Transverse colon (tissue), 4 donors: ENCODE measurements around the gene PPP1R13B. TPM values are rescaled to one million over a fixed set of nuclear protein-coding genes. Genes with fewer than 3 reads are reported as not detected.

Source experiments
- DNase-seq: peaks from one replicate; pipeline ENCODE4 v3.0.0-alpha.2; 2019
- H3K27ac ChIP-seq, 4 donors: fragments of 200-600 bp; sonication (generic); 2 replicates each; pipeline ENCODE4 v1.5.1; 2016 to 2018; ENCODE audit warnings: inconsistent platforms in 4 of 4
- H3K27me3 ChIP-seq: fragments of 200-600 bp; sonication (generic); 2 replicates; pipeline ENCODE4 v1.5.1; 2017; ENCODE audit warnings: inconsistent platforms
- H3K36me3 ChIP-seq, 4 donors: fragments of 200-600 bp; sonication (generic); 2 replicates each; pipeline ENCODE4 v1.5.1; 2017 to 2019; ENCODE audit warnings: inconsistent platforms in 4 of 4
- H3K4me1 ChIP-seq, 4 donors: fragments of 200-600 bp; sonication (generic); 2 replicates each; pipeline ENCODE4 v1.5.1; 2017 to 2020; ENCODE audit warnings: inconsistent platforms in 4 of 4
- H3K4me3 ChIP-seq, 4 donors: fragments of 200-600 bp; sonication (generic); 1 replicate in 1 of 4; 2 replicates in 3 of 4; pipeline versions ENCODE4 v1.5.1 to v1.6.1; 2017 to 2019; ENCODE audit warnings: inconsistent platforms in 4 of 4
- H3K9me3 ChIP-seq, 2 donors: fragments of 200-600 bp; sonication (generic); 2 replicates each; pipeline ENCODE4 v1.5.1; 2017 to 2019; ENCODE audit warnings: inconsistent platforms in 2 of 2
- EP300 ChIP-seq: sonication (generic); formaldehyde crosslinking; IDR thresholded peaks from one replicate; pipeline ENCODE4 v1.6.1; 2017; ENCODE audit warnings: antibody characterized with exemption, low read depth
- POLR2A ChIP-seq: fragments of 450-650 bp; IDR thresholded peaks from one replicate; pipeline ENCODE4 v1.6.1; 2016; ENCODE audit warnings: antibody characterized with exemption, mild to moderate bottlenecking, moderate library complexity
- POLR2AphosphoS5 ChIP-seq, 3 donors: sonication (generic); formaldehyde crosslinking; IDR thresholded peaks; one replicate each; pipeline ENCODE4 v1.6.1; 2016; ENCODE audit warnings: antibody characterized with exemption in 3 of 3
- WGBS, 2 donors: methylation state at CpG; one replicate each; pipeline ENCODE4 v1.1.5; 2018; ENCODE audit warnings: low coverage in 1 of 2; 5-methylcytosine and 5-hydroxymethylcytosine counted together
- in situ Hi-C, 4 donors: fragments of 200-750 bp; cut with MboI; loops; one replicate each; pipeline versions ENCODE4 v1.15.0 to v1.15.1; 2017; ENCODE audit warnings: low sequenced_read_pairs in 3 of 4, low pct_ligation_motif_present in 1 of 4, low pct_unique_long_range_greater_than_20kb in 1 of 4
- intact Hi-C: fragments of 100-400 bp; cut with DNase I; formaldehyde crosslinking; loops from one replicate; pipeline ENCODE4 v1.15.1; 2023; ENCODE audit warnings: low total_unique reads
- total RNA-seq, 4 donors: library from RNA; depleted of rRNA; stranded (reverse); fragments of >200 nt; gene quantifications; one replicate each; pipeline ENCODE4 v1.1.0, GENCODE V29; 2016
- TF ChIP-seq, protein P1 (sequence below), 5 experiments: fragments of 200-600 bp in 3 of 5; fragments of 450-650 bp in 2 of 5; sonication (generic) in 3 of 5; IDR thresholded peaks; 1 replicate in 2 of 5; 2 replicates in 3 of 5; pipeline ENCODE4 v1.5.1; 2016 to 2017; ENCODE audit warnings: antibody characterized with exemption in 5 of 5, inconsistent platforms in 3 of 5, mild to moderate bottlenecking in 2 of 5, moderate library complexity in 1 of 5

The PPP1R13B gene
- total RNA-seq, 4 donors from 2014 or later: 31.0 to 109 (median 42.0) TPM

DNA sequence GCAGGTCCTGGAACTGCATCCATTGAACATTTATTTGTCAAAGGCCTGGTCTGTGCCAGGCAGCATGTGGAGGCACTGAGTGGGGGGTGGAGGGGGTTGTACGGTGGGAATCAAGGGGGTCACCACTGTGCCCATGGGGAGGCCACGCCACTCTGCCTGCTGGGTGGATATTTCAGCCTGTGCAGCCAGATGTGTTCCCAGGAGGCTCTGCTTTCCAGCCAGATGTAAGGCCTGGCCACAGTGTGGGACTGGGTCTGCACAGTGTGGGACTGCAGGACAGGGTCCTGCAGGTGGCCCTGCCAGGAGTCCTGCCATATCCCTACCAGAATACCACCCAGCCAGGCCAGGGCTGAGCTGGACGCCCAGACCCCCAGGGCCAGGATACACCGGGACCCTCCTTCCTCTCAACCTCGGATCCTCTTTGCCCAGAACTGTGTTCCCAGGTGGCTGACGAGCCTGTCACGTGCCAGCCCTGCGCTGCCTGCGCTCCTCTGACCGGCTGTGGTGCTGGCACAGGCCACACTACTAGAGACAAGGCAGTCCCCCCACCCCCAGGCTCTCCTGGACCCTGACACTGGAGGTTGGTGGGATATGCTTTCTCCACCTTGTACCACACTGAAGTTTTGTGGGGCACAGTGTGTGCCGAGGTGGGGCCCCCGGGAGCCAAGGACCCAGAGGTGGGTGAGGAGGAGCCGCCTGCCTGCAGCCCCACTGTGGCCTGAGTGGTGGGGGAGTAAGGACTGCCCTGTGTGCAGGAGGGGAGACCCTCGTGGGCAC lies 149.6 kb downstream of the PPP1R13B start:
- Histone ChIP-seq H3K27ac (peak overlapping the region; percentile 28 to 73 (median 57)), H3K9me3 (no peaks in the 10 kb centered on the region), H3K4me1 (peaks cover 26 to 43% (median 34%) of the 10 kb centered on the region in 4 donors), H3K4me3 (no peak overlapping the region), H3K36me3 (peaks cover 0 to 17% (median 6%) of the 10 kb centered on the region in 4 donors), H3K27me3 (no peaks in the 10 kb centered on the region)
- intact Hi-C loops (no loop called here), in situ Hi-C loops (no loop called here)
- no peak for DNase-seq
- 80 to 86% methylated on average over 1 to 13 of the region's 14 CpGs for WGBS, 2 donors
- TF ChIP-seq EP300: no peak
- TF ChIP-seq, protein P1, sequence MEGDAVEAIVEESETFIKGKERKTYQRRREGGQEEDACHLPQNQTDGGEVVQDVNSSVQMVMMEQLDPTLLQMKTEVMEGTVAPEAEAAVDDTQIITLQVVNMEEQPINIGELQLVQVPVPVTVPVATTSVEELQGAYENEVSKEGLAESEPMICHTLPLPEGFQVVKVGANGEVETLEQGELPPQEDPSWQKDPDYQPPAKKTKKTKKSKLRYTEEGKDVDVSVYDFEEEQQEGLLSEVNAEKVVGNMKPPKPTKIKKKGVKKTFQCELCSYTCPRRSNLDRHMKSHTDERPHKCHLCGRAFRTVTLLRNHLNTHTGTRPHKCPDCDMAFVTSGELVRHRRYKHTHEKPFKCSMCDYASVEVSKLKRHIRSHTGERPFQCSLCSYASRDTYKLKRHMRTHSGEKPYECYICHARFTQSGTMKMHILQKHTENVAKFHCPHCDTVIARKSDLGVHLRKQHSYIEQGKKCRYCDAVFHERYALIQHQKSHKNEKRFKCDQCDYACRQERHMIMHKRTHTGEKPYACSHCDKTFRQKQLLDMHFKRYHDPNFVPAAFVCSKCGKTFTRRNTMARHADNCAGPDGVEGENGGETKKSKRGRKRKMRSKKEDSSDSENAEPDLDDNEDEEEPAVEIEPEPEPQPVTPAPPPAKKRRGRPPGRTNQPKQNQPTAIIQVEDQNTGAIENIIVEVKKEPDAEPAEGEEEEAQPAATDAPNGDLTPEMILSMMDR (IDR thresholded peaks at IDR 0.05): no peak

DNA sequence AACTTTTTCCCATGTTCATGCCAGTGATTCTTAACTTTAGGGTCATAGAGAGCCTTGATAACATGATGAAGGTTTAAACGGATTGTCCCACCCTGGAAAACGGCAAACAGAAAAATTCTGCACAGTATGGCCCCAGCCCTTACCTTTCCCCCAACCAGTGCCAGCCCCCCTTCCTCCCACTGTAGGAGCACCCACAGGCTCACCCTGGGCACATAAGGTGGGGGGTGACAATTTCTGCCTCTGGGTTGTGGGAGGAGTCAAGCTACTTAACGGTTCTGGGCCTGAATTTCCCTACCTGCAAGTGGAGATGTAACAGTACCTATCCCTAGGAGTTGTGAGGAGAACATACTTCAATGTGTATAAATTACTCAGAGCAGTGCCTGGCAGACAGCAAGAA lies 150.2 kb downstream of the PPP1R13B start:
- peaks cover 0 to 17% (median 6%) of the 10 kb centered on the region in 4 donors for H3K36me3 ChIP-seq
- 44 to 50% methylated on average over 2 to 3 of the region's 3 CpGs for WGBS, 2 donors
- intact Hi-C loops: no loop called here

DNA sequence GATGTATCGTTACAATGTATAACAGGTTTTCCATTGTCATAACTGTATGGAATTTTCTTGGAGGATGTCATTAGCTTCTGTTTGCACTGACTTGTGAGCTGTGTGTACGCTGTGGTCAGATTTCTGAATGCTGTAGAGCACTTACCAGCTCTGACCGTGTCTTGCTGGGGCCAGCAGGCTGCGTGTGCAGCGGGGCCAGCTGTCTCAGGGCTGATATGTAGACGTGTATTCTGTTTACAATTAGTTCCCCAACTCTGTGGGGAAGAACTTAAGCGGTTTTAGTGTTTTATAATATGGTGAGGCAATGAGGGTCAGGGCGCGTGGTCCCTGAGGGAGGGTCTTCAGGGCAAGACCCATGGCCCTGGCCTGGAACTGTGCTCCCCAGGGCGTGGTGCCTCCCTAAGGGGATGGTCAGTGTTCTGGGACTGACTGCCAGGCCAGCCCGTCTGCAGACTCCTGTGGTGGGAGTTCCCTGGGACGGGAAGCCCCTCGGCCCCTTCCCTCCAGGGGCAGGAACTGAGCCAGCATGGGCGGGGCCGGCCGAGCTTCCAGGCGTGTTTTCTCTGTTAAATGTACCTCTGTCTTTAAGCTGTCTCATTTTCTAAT lies 150.8 kb downstream of the PPP1R13B start:
- Histone ChIP-seq H3K27me3 (no peaks in the 10 kb centered on the region), H3K4me3 (no peak overlapping the region), H3K36me3 (peaks cover 0 to 17% (median 6%) of the 10 kb centered on the region in 4 donors), H3K27ac (peak overlapping the region; percentile 47 to 70 (median 60)), H3K9me3 (no peaks in the 10 kb centered on the region), H3K4me1 (peaks cover 29 to 43% (median 34%) of the 10 kb centered on the region in 4 donors)
- intact Hi-C loops: no loop called here
- TF ChIP-seq POLR2A (no peak), POLR2AphosphoS5 (IDR thresholded peaks at IDR 0.05) (no peak), EP300 (no peak)
- TF ChIP-seq, protein P1 (IDR thresholded peaks at IDR 0.05): no peak
- WGBS, 2 donors: 43 to 76% methylated on average over 2 to 17 of the region's 17 CpGs
- in situ Hi-C loops: no loop called here
- peak; percentile 23 for DNase-seq

More for the DNA sequence above, 150.2 kb downstream of the PPP1R13B start:
- Histone ChIP-seq H3K27ac (peak overlapping the region; percentile 47 to 70 (median 60)), H3K4me1 (peaks cover 29 to 43% (median 34%) of the 10 kb centered on the region in 4 donors), H3K9me3 (no peaks in the 10 kb centered on the region), H3K4me3 (no peak overlapping the region), H3K27me3 (no peaks in the 10 kb centered on the region)
- in situ Hi-C loops: no loop called here
- DNase-seq: no peak
- no peak for TF ChIP-seq POLR2A
- TF ChIP-seq, protein P1 (IDR thresholded peaks at IDR 0.05): no peak
- TF ChIP-seq POLR2AphosphoS5 (IDR thresholded peaks at IDR 0.05): no peak
- TF ChIP-seq EP300: no peak

DNA sequence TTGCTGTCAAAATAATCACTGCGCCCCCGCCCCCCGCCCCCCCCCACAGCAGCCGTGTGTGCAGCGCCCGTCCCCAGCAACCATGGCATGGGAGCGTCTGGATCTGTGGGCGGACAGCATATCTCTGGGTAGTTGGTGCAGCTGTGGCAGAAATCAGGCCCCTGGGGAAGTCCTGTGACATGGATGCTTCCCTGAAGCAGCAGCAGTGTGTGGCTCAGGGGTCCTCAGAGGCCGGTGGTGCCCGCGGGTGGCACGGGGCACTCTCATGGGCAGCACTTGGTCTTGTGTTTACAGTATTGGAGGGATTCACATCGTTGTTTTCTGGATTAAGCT lies 151.3 kb downstream of the PPP1R13B start:
- Histone ChIP-seq H3K4me3 (no peak overlapping the region), H3K4me1 (peaks cover 29 to 43% (median 34%) of the 10 kb centered on the region in 4 donors), H3K27me3 (no peaks in the 10 kb centered on the region), H3K36me3 (peaks cover 0 to 17% (median 6%) of the 10 kb centered on the region in 4 donors), H3K27ac (peak overlapping the region; percentile 47 to 70 (median 60)), H3K9me3 (no peaks in the 10 kb centered on the region)
- TF ChIP-seq, protein P1 (IDR thresholded peaks at IDR 0.05): no peak
- TF ChIP-seq POLR2A (no peak), EP300 (no peak)
- intact Hi-C loops: no loop called here
- DNase-seq: no peak
- 40 to 48% methylated on average over 1 to 5 of the region's 13 CpGs for WGBS, 2 donors
- in situ Hi-C loops: no loop called here
